Measurements from ENCODE around the gene FERMT3.

DNA sequence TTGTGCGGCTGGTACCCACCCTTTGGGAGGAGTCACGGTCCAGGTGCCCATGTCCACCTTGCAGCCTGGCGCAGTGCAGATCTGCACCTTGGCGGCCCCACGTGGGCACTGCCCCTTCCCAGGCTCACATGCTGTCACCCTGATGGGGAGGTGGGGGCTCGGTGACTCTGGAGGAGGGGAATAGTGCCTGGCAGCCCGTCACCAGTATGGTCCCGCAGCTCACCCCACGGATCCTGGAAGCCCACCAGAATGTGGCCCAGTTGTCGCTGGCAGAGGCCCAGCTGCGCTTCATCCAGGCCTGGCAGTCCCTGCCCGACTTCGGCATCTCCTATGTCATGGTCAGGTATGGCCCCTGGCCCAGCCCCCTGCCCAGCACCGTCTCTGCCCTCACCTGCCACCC is 14.3 kb downstream of the FERMT3 start:
- no peak for TF ChIP-seq ELF4 (IDR thresholded peaks at IDR 0.05)
- TF ChIP-seq SP1 (IDR thresholded peaks at IDR 0.05), result no peak
- no peak for TF ChIP-seq FOXK2 (IDR thresholded peaks at IDR 0.05)
- TF ChIP-seq FOXA1 (IDR thresholded peaks at IDR 0.05), result no peak
- no peak for TF ChIP-seq LEF1 (IDR thresholded peaks at IDR 0.05; ENCODE audit: borderline replicate concordance)
- TF ChIP-seq, protein P1, sequence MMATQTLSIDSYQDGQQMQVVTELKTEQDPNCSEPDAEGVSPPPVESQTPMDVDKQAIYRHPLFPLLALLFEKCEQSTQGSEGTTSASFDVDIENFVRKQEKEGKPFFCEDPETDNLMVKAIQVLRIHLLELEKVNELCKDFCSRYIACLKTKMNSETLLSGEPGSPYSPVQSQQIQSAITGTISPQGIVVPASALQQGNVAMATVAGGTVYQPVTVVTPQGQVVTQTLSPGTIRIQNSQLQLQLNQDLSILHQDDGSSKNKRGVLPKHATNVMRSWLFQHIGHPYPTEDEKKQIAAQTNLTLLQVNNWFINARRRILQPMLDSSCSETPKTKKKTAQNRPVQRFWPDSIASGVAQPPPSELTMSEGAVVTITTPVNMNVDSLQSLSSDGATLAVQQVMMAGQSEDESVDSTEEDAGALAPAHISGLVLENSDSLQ (IDR thresholded peaks at IDR 0.05), result no peak
- TF ChIP-seq HDGF (IDR thresholded peaks at IDR 0.05; ENCODE audit: borderline replicate concordance), result no peak
- no peak for TF ChIP-seq SUZ12 (IDR thresholded peaks at IDR 0.05)
- no peak for TF ChIP-seq ARNT (IDR thresholded peaks at IDR 0.05)
- no peak for TF ChIP-seq L3MBTL2 (conservative IDR thresholded peaks at IDR 0.05)
- TF ChIP-seq BHLHE40 (IDR thresholded peaks at IDR 0.05; ENCODE audit: borderline replicate concordance), result no peak
- no peak for TF ChIP-seq FOXM1 (IDR thresholded peaks at IDR 0.05; ENCODE audit: borderline replicate concordance)
- TF ChIP-seq NFRKB (IDR thresholded peaks at IDR 0.05), result no peak
